GM12892 (cell line): ENCODE measurements around the gene AP2A2.

Source experiments
- POLR2A ChIP-seq: IDR thresholded peaks from 2 replicates; pipeline ENCODE4 v1.6.1; 2011; ENCODE audit warnings: low read depth, low read length, control low read depth
- POLR2AphosphoS5 ChIP-seq: IDR thresholded peaks from 2 replicates; pipeline ENCODE4 v1.6.1; 2011; ENCODE audit warnings: low read depth, low read length, control low read depth
- TAF1 ChIP-seq: IDR thresholded peaks from 2 replicates; pipeline ENCODE4 v1.6.1; 2011; ENCODE audit warnings: low read depth, mild to moderate bottlenecking, control low read depth, low read length, borderline replicate concordance

GRCh38 chr11:893008-893654 lies 32.5 kb upstream of the AP2A2 start:
- TF ChIP-seq POLR2AphosphoS5 (no peak), POLR2A (no peak), TAF1 (no peak)
